GM12891 (cell line): Measurements from ENCODE around the gene TSPAN16.

Experiments used
- POLR2A ChIP-seq: IDR thresholded peaks from 2 replicates; pipeline ENCODE4 v1.6.1; 2011; ENCODE audit warnings: low read depth, low read length, control low read depth
- TAF1 ChIP-seq: IDR thresholded peaks from 2 replicates; pipeline ENCODE4 v1.6.1; 2011; ENCODE audit warnings: low read depth, low read length, control low read depth

DNA sequence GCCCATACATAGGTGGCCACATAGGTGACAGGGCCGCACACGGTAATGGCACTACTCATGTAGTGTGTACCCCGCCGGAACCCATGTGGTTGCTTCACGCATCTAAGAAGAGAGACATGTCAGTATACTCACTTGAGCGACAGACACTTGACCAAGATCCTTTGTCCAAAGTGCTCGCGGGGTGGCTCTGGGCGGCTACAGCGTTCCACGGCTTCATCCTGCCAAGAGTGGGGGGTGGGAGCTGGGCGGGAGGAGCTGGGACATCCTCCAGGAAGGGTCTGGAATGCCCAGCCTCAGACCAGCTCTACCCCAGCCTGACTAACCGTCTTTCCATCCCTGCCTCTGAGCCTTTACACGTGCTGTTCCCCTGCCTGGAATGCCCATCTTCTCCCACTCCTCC lies 48.0 kb upstream of the TSPAN16 start:
- no peak for TF ChIP-seq POLR2A
- TF ChIP-seq TAF1, result no peak
